Caki2 (cell line): ENCODE measurements around the gene LYST. TPM values are rescaled to one million over a fixed set of nuclear protein-coding genes. Genes with fewer than 3 reads are reported as not detected.

ENCODE experiments used
- DNase-seq: peaks from one replicate; pipeline ENCODE4 v3.0.0-alpha.2; 2015; ENCODE audit warnings: low read depth
- in situ Hi-C: cut with HindIII; loops from 2 replicates; pipeline ENCODE4 v1.10.0; 2016; ENCODE audit warnings: low sequenced_read_pairs, low pct_unique_long_range_greater_than_20kb, mixed read lengths
- total RNA-seq: library from RNA; depleted of rRNA; stranded (reverse); fragments of >200 nt; shearing (Covaris generic); gene quantifications from 2 replicates; pipeline ENCODE4 v1.2.3, GENCODE V29; 2014; ENCODE audit warnings: low replicate concordance; rRNA removed

LYST gene
- total RNA-seq, 1 experiment from 2014 or later, result 11.7 TPM

GRCh38 chr1:235613602-235614001, 253.1 kb downstream of the LYST start:
- in situ Hi-C loops, result no loop called here

GRCh38 chr1:235612761-235613160, 253.9 kb downstream of the LYST start:
- in situ Hi-C loops, result no loop called here
- DNase-seq, result no peak

More at GRCh38 chr1:235613602-235614001, 253.1 kb downstream of the LYST start:
- no peak for DNase-seq

Other genes starting within 250 kb of the LYST start
- gene GNG4, start 217.1 kb downstream of the LYST start, total RNA-seq, result 1.3 and 3.0 TPM in 2 replicates
- 0.37 and 1.2 TPM in 2 replicates for gene NID1, start 198.2 kb upstream of the LYST start, total RNA-seq